ENCODE results near the gene SDF4. TPM values are rescaled to one million over a fixed set of nuclear protein-coding genes. Genes with fewer than 3 reads are reported as not detected.

SDF4 gene
- total and polyA plus RNA-seq, 2 of the 13 experiments (the other 11 are each of a cell fraction or from before 2014, with no cell fraction given), result 80.8 to 107 TPM

DNA sequence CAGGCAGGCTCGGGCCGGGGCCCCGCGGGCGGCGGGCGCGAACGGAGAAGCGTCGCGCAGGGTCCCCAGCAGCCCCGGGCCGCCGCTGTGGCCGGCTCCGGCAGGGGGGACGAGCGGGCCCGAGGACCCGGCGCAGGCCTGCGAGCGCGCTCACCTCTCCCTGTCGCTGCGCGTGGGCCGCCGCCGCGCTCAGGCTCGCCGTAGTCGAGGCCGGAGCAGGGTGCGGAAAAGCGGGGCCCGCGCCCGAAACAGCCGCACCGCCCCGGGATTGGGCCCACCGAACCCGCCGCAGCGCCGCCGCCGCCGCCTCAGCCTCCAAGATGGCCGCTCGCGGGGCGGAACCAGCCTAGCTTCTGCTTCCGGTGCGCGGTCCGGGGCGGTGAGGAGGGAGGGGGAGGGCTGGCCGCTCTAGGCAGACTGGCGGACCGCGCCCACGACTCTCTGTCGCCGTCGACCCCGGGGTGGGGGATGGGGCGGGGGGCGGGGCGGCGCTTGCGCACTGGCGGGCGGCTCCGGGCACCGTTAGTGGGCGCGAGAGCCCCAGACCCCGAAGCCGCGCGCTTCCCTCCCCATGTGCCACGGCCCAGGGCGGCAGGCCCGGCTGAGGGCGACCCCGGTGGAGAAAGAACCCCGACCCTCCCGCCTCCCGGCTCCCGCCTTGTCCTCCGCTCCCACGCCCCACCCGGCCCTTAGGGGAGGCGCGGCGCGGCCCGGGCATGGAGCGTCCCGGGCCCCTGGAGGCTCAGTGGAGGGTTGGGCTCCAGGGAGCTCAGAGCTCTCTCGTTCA, 41.9 kb upstream of the SDF4 start, which contains the start of gene UBE2J2 (continued):
- TF ChIP-seq ZFYVE20 (CRISPR knock-in tag; IDR thresholded peaks at IDR 0.05; ENCODE audit: borderline replicate concordance, low read depth) (0 out of 2 replicates have a peak, but pooled peaks have one; percentile 32), EED (CRISPR knock-in tag; IDR thresholded peaks at IDR 0.05) (no peak), ZNF614 (CRISPR knock-in tag; IDR thresholded peaks at IDR 0.05; ENCODE audit: borderline replicate concordance) (no peak), SALL1 (CRISPR knock-in tag; IDR thresholded peaks at IDR 0.05) (peak; percentile 62), ZNF75D (CRISPR knock-in tag; IDR thresholded peaks at IDR 0.05; ENCODE audit: borderline replicate concordance) (no peak), HNRNPUL1 (IDR thresholded peaks at IDR 0.05; ENCODE audit: low read depth, low read length) (no peak), ETV6 (CRISPR knock-in tag; conservative IDR thresholded peaks at IDR 0.05) (peak; percentile 24; the same call in 1 of the 2 replicates), HOXA3 (CRISPR knock-in tag; IDR thresholded peaks at IDR 0.05) (peak; percentile 97), ZNF530 (CRISPR knock-in tag; IDR thresholded peaks at IDR 0.05; ENCODE audit: low read depth) (no peak), PTBP1 (IDR thresholded peaks at IDR 0.05; ENCODE audit: low read depth, low read length, poor library complexity, severe bottlenecking) (no peak), ZIK1 (CRISPR knock-in tag; IDR thresholded peaks at IDR 0.05; ENCODE audit: borderline replicate concordance, low read depth) (peak; percentile 75; the same call in 1 of the 2 replicates), IKZF1 (IDR thresholded peaks at IDR 0.05) (no peak)
- TF ChIP-seq, protein P1, sequence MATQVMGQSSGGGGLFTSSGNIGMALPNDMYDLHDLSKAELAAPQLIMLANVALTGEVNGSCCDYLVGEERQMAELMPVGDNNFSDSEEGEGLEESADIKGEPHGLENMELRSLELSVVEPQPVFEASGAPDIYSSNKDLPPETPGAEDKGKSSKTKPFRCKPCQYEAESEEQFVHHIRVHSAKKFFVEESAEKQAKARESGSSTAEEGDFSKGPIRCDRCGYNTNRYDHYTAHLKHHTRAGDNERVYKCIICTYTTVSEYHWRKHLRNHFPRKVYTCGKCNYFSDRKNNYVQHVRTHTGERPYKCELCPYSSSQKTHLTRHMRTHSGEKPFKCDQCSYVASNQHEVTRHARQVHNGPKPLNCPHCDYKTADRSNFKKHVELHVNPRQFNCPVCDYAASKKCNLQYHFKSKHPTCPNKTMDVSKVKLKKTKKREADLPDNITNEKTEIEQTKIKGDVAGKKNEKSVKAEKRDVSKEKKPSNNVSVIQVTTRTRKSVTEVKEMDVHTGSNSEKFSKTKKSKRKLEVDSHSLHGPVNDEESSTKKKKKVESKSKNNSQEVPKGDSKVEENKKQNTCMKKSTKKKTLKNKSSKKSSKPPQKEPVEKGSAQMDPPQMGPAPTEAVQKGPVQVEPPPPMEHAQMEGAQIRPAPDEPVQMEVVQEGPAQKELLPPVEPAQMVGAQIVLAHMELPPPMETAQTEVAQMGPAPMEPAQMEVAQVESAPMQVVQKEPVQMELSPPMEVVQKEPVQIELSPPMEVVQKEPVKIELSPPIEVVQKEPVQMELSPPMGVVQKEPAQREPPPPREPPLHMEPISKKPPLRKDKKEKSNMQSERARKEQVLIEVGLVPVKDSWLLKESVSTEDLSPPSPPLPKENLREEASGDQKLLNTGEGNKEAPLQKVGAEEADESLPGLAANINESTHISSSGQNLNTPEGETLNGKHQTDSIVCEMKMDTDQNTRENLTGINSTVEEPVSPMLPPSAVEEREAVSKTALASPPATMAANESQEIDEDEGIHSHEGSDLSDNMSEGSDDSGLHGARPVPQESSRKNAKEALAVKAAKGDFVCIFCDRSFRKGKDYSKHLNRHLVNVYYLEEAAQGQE (IDR thresholded peaks at IDR 0.05; ENCODE audit: borderline replicate concordance in 1 of 2, low read depth in 1 of 2, low read length in 2 of 2), result no peak; a peak in 1 of 4 replicates
- TF ChIP-seq, protein P2, sequence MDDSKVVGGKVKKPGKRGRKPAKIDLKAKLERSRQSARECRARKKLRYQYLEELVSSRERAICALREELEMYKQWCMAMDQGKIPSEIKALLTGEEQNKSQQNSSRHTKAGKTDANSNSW (CRISPR knock-in tag; IDR thresholded peaks at IDR 0.05; ENCODE audit: borderline replicate concordance), result no peak
- TF ChIP-seq, protein P3, sequence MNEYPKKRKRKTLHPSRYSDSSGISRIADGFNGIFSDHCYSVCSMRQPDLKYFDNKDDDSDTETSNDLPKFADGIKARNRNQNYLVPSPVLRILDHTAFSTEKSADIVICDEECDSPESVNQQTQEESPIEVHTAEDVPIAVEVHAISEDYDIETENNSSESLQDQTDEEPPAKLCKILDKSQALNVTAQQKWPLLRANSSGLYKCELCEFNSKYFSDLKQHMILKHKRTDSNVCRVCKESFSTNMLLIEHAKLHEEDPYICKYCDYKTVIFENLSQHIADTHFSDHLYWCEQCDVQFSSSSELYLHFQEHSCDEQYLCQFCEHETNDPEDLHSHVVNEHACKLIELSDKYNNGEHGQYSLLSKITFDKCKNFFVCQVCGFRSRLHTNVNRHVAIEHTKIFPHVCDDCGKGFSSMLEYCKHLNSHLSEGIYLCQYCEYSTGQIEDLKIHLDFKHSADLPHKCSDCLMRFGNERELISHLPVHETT (CRISPR knock-in tag; conservative IDR thresholded peaks at IDR 0.05), result peak; percentile 96
- TF ChIP-seq, protein P4, sequence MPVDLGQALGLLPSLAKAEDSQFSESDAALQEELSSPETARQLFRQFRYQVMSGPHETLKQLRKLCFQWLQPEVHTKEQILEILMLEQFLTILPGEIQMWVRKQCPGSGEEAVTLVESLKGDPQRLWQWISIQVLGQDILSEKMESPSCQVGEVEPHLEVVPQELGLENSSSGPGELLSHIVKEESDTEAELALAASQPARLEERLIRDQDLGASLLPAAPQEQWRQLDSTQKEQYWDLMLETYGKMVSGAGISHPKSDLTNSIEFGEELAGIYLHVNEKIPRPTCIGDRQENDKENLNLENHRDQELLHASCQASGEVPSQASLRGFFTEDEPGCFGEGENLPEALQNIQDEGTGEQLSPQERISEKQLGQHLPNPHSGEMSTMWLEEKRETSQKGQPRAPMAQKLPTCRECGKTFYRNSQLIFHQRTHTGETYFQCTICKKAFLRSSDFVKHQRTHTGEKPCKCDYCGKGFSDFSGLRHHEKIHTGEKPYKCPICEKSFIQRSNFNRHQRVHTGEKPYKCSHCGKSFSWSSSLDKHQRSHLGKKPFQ (CRISPR knock-in tag; IDR thresholded peaks at IDR 0.05; ENCODE audit: insufficient replicate concordance), result no peak
